Stimulated activated naive CD8-positive, alpha-beta T cell treated with anti-CD3 and anti-CD28 coated beads, Interleukin-15, amount 100 ng/mL, for 72 hours (primary cell): ENCODE results near the gene ZCCHC14.

Source experiments
- ATAC-seq: fragments of 150-1000 bp; cut with Tn5 transposase; 2 replicates; pipeline ENCODE4 v1.10.0; 2021; ENCODE audit warnings: mild to moderate bottlenecking, moderate library complexity
- DNase-seq, 2 donors: peaks; one replicate each; pipeline ENCODE4 v3.0.0; 2021 to 2022
- H3K27ac Mint-ChIP-seq, 2 donors: one replicate each; pipeline ENCODE4 v1.8.0; 2022; ENCODE audit warnings: mild to moderate bottlenecking in 2 of 2, mixed read lengths in 2 of 2, moderate library complexity in 2 of 2
- H3K27me3 Mint-ChIP-seq: one replicate; pipeline ENCODE4 v1.8.0; 2022; ENCODE audit warnings: mixed read lengths
- H3K4me1 Mint-ChIP-seq: one replicate; pipeline ENCODE4 v1.8.0; 2022; ENCODE audit warnings: mild to moderate bottlenecking, mixed read lengths
- H3K4me3 Mint-ChIP-seq, 2 donors: one replicate each; pipeline ENCODE4 v1.8.0; 2022; ENCODE audit warnings: mild to moderate bottlenecking in 2 of 2, mixed read lengths in 2 of 2, moderate library complexity in 1 of 2
- H3K9me3 Mint-ChIP-seq, 2 donors: one replicate each; pipeline ENCODE4 v1.8.0; 2022; ENCODE audit warnings: mixed read lengths in 2 of 2

The ZCCHC14 gene

DNA sequence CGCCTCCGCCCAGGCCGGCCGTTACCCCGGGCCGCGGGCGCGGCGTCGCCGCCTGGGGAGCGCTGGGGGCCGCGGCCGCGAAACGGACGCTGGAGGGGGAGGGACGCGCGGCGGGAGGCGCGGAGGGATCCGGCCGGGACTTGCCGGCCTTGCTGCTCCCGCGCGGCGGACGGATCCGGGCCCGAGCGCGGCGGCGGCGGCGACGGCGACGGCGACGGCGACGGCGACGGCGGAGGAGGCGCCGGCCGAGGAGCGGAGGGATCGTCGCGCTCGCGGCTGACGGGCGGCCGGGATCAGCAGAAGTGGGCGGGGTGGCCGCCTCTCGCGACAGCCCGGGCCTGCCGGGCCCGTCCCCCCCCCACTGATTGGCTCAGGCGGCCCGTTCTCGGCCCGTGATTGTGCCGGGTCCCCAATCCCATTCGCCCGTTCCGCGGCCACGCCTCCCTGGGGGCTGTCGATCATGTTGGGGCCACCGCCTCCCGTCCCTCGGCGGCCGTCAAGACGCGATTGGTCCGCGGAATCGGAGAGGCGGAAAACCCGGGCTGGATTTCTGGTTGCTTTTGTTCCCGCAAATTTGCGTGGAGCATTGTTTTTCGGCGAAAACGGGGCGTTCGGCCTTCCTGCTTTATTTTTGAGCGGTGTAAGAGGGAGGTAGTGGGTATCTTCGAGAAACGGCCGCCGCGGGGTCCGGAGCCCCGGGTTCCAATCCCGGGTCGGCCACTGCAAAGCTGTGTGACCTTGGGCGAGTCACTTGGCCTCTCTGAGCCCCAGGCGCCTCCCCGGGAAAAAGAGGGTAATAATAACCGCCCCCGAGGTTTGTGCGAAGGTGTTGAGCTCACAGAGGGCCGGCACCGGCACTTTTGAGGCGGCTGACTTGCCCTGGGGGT, at the start of gene ZCCHC14:
ZCCHC14 (minus strand) TSS at position 304 of the 887 bp plus-strand sequence. CDS start 786 bp downstream, outside the sequence.
- peaks cover 40% of the 10 kb centered on the region for H3K27me3 Mint-ChIP-seq
- peak within 1 kb of the TSS; percentile 91 to 97 for H3K4me3 Mint-ChIP-seq
- no peaks in the 10 kb centered on the region for H3K9me3 Mint-ChIP-seq
- DNase-seq (peak; percentile 99), ATAC-seq (peak; percentile 82)
- peaks cover 79% of the 10 kb centered on the region for H3K4me1 Mint-ChIP-seq
- H3K27ac Mint-ChIP-seq = peak within 1 kb of the TSS; percentile 57 to 74

DNA sequence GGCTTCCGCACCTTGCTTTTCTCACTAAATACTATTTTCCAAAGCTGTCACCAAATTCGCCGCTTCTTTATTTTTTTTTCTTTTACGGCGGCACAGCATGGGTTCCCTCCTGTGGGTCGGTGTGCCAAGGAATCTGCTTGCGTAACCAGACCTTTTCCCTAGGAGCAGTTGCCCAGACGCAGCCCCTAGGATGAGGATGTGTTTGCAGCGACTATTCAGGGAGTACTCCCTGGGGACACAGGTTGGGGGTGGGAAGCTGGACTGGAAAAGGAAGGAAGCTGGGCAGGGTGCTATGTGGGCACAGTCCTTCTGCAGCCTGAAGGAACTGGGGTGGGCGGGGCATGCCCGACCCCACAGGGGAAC, 49.0 kb upstream of the ZCCHC14 start:
- peaks cover 10% of the 10 kb centered on the region for H3K4me1 Mint-ChIP-seq
- ATAC-seq = no peak
- no peak for DNase-seq
- H3K4me3 Mint-ChIP-seq = no peak overlapping the region
- no peak overlapping the region for H3K27ac Mint-ChIP-seq
- peaks cover 50% of the 10 kb centered on the region for H3K27me3 Mint-ChIP-seq
- H3K9me3 Mint-ChIP-seq = peaks cover 9 to 13% of the 10 kb centered on the region in 2 donors

GRCh38 chr16:87541147-87541871, 48.5 kb upstream of the ZCCHC14 start:
- Mint-ChIP-seq H3K27me3 (peaks cover 47% of the 10 kb centered on the region), H3K27ac (no peak overlapping the region), H3K4me1 (peaks cover 10% of the 10 kb centered on the region), H3K9me3 (peaks cover 10 to 11% of the 10 kb centered on the region in 2 donors), H3K4me3 (no peak overlapping the region)
- ATAC-seq = no peak
- no peak for DNase-seq

DNA sequence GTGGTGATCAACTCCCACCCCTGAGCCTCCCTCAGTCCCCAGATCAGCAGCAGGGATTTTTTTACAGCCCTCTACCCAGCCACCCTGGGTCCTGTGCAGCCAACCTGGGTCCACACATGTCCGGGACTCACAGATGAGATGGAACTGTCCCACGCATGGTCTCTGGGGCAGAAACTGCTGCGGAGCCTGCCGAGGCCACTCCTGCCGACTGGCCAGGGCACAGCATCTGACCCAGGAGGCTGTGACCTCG, 48.0 kb upstream of the ZCCHC14 start:
- peaks cover 5 to 10% of the 10 kb centered on the region in 2 donors for H3K9me3 Mint-ChIP-seq
- DNase-seq = no peak
- H3K27me3 Mint-ChIP-seq = peaks cover 46% of the 10 kb centered on the region
- no peak for ATAC-seq
- no peak overlapping the region for H3K27ac Mint-ChIP-seq
- H3K4me1 Mint-ChIP-seq = peaks cover 10% of the 10 kb centered on the region
- H3K4me3 Mint-ChIP-seq = no peak overlapping the region

DNA sequence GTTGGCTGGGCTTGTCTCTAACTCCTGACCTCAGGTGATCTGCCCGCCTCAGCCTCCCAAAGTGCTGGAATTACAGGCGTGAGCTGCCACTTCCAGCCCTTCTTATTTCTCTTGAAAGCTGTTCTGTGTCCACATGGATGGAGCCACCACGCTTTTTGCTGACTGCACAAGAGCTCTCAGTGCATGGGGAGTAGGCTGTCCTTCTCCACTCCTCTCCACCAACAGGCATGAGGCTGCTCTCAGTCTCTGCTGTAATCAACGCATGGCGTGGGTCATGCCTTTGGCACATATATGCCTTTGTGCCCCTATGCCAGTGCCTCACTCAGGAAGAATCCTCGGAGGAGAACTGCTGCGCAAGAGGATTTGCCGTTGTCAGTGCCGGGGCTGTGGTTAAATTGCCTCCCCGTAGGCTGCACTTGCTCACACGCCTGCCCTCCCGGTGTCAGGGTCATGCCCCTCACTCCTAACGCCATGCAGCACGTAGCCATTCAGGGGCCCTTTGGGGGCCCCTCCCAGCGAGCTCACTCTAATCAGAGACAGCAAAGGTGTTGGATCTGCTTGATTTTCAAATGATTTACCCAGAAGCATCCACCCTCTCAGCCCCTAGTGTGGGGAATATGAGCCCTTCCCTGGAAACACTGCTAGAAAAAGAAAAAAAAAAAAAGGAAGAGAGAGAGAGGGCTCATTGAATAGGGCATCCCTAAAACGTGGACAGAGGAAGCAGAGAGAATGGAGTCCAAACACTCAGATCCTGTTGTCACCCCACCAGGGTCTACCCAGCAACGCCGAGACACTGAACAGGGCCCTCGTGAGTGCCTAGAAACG, 47.5 kb upstream of the ZCCHC14 start:
- Mint-ChIP-seq H3K4me3 (no peak overlapping the region), H3K27ac (no peak overlapping the region), H3K9me3 (peaks cover 0 to 8% of the 10 kb centered on the region in 2 donors), H3K4me1 (peaks cover 10% of the 10 kb centered on the region), H3K27me3 (peaks cover 44% of the 10 kb centered on the region)
- DNase-seq = no peak
- no peak for ATAC-seq

DNA sequence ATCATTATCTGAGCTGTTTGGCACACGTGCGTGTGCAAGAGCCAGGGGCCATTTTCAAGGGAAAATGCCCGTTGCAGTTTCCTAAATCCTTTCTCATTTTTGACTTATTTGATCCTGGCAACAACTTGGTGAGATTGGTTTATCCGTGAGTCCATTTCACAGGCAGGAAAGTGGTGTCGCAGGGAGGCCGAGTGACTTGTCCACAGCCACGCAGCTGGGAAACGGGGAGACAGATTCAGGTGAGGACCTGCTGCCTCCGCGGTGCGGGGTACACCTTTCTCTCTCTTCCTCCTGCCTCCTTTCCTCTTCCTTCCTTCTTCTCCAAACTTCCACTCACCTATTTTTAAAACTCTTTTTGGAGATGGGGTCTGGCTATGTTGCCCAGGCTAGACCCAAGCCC, 46.3 kb upstream of the ZCCHC14 start:
- ATAC-seq (no peak), DNase-seq (no peak)
- no peak overlapping the region for H3K27ac Mint-ChIP-seq
- H3K9me3 Mint-ChIP-seq = peaks cover 0 to 14% of the 10 kb centered on the region in 2 donors
- H3K27me3 Mint-ChIP-seq = peaks cover 38% of the 10 kb centered on the region
- H3K4me1 Mint-ChIP-seq = peaks cover 8% of the 10 kb centered on the region
- no peak overlapping the region for H3K4me3 Mint-ChIP-seq

DNA sequence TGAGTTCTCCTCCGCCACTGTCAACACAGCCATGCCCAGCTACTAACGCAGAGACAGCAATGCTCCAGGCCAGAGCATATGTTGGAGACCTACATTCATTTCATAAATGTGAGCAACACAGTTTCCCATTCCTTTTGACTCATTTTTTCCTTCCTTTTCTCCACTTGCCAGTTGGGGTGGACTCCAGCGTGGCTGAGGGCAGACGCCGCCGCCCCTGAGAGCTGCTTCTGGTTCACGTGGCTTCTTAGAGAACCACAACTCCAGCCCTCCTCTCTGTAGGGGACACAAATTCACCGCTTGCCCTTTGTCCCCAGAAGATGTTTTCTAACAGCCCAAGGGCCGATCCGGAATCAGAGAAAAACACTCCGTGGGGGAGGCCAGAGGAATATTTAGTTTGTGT, 45.8 kb upstream of the ZCCHC14 start:
- peak overlapping the region in 1 of 2 donors; percentile 88 for H3K27ac Mint-ChIP-seq
- peaks cover 3% of the 10 kb centered on the region for H3K4me1 Mint-ChIP-seq
- ATAC-seq (peak; percentile 70), DNase-seq (peak in 1 of 2 donors; percentile 30)
- H3K27me3 Mint-ChIP-seq = peaks cover 38% of the 10 kb centered on the region
- peak overlapping the region in 1 of 2 donors; percentile 63 for H3K4me3 Mint-ChIP-seq
- H3K9me3 Mint-ChIP-seq = peaks cover 0 to 14% of the 10 kb centered on the region in 2 donors

- Mint-ChIP-seq H3K9me3 (peaks cover 3 to 16% of the 10 kb centered on the region in 2 donors), H3K4me1 (no peaks in the 10 kb centered on the region), H3K4me3 (peak overlapping the region in 1 of 2 donors; percentile 63), H3K27me3 (peaks cover 38% of the 10 kb centered on the region), H3K27ac (peak overlapping the region in 1 of 2 donors; percentile 88)
- DNase-seq (no peak), ATAC-seq (peak; percentile 85)
Measured at GRCh38 chr16:87538160-87538559, 45.3 kb upstream of the ZCCHC14 start.

DNA sequence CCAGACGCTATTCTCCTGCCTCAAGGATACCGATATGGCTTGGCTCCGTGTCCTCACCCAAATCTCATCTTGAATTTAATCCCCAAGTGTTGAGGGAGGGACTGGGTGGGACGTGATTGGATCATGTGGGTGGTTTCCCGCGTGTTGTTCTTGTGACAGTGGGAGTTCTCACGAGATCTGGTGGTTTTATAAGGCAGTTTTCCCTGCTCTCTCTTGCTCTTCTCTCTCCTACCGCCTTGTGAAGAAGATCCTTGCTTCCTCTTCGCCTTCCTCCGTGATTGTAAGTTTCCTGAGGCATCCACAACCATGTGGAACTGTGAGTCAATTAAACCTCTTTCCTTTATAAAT, 43.9 kb upstream of the ZCCHC14 start:
- ATAC-seq = no peak
- H3K27me3 Mint-ChIP-seq = peaks cover 38% of the 10 kb centered on the region
- H3K4me1 Mint-ChIP-seq = no peaks in the 10 kb centered on the region
- peaks cover 10 to 25% of the 10 kb centered on the region in 2 donors for H3K9me3 Mint-ChIP-seq
- H3K27ac Mint-ChIP-seq = no peak overlapping the region
- DNase-seq = no peak
- H3K4me3 Mint-ChIP-seq = no peak overlapping the region

- Mint-ChIP-seq H3K4me1 (no peaks in the 10 kb centered on the region), H3K4me3 (no peak overlapping the region), H3K27ac (no peak overlapping the region), H3K27me3 (peaks cover 38% of the 10 kb centered on the region), H3K9me3 (peaks cover 10 to 25% of the 10 kb centered on the region in 2 donors)
- DNase-seq (no peak), ATAC-seq (no peak)
Measured at GRCh38 chr16:87535855-87536794, 43.3 kb upstream of the ZCCHC14 start.

DNA sequence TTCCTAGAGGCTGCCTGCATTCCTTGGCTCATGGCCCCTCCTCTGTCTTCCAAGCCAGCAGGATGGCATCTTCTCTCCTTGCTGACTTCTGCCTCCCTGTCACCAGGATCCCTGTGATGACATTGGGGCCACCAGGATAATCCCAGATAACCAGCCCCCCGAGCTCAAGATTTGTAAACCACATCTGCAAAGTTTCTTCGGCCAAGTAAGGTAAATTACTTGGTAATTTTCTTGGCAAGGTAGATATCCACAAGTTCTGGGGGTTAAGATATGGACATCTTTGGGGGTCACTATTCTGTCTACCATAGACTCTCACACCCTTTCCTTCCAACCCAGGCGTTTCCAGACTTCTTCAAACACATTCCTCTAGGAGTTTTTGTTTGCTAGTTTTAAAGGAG, 42.6 kb upstream of the ZCCHC14 start:
- ATAC-seq (no peak), DNase-seq (no peak)
- Mint-ChIP-seq H3K27me3 (peaks cover 33% of the 10 kb centered on the region), H3K9me3 (peaks cover 10 to 25% of the 10 kb centered on the region in 2 donors), H3K4me1 (no peaks in the 10 kb centered on the region), H3K4me3 (no peak overlapping the region), H3K27ac (no peak overlapping the region)

DNA sequence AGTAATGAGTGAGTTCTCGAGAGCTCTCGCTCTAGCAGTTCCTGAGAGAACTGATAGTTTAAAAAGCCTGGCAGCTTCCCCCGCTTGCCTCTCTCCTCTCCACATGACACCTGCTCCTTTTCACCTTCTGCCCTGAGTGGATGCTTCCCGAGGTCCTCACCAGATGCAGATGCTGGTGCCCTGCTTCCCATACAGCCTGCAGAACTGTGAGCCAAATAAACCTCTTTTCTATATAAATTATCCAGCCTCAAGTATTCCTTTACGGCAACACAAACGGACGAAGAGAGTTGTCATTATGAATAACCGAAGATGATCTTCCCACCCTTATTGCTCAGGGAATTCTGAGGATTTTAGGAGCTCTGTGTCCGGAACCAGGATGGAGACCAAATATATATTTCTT, 41.9 kb upstream of the ZCCHC14 start:
- Mint-ChIP-seq H3K9me3 (peaks cover 15 to 25% of the 10 kb centered on the region in 2 donors), H3K27ac (no peak overlapping the region), H3K27me3 (peaks cover 26% of the 10 kb centered on the region), H3K4me1 (no peaks in the 10 kb centered on the region), H3K4me3 (no peak overlapping the region)
- ATAC-seq (no peak), DNase-seq (no peak)

DNA sequence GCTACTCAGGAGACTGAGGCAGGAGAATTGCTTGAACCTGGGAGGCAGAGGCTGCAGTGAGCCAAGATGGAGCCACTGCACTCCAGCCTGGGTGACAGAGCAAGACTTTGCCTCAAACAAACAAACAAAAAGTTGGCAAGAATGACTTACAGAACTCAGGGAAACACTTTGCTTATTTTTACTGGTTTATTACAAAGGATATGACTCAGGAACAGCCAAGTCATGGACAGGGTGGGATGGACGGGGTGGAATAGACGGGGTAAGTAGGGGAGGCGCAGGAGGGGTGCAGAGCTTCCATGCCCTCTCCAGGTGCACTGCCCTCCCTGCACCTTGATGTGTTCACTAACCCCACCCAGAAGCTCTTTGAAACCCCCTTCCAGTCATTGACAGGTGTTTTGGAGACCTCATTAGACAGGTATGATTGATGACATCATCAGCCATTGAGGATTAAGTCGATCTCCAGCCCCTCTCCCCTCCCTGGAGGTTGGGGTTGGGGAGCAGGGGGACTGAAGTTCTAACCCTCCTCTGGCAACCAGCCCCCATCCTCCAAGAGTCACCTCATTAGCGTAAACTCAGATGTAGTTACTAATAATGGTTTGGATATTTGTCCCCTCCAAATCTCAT, 41.3 kb upstream of the ZCCHC14 start:
- Mint-ChIP-seq H3K27ac (no peak overlapping the region), H3K9me3 (peaks cover 22 to 31% of the 10 kb centered on the region in 2 donors), H3K27me3 (peaks cover 20% of the 10 kb centered on the region), H3K4me1 (no peaks in the 10 kb centered on the region), H3K4me3 (no peak overlapping the region)
- no peak for ATAC-seq
- no peak for DNase-seq

DNA sequence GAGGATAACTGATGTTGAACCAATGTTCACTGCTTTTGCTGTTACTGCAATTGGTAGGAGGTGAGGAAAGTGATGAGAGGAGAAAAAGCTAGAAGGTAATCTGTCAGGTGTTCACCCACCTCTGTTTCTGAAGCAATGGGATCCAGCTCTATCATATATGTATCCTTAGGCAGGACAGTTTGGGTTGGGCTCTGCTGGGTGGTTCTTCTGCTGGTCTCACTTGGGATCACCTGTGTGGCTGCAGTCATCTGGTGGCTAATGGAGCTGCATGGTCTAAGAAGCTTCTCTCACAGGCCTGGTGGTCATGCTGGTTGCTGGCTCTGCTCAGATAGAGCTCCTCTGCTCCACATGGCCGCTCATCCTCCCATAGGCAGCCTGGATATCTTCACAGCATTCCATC, 40.2 kb upstream of the ZCCHC14 start:
- Mint-ChIP-seq H3K27ac (no peak overlapping the region), H3K4me3 (no peak overlapping the region), H3K27me3 (peaks cover 14% of the 10 kb centered on the region), H3K9me3 (peaks cover 24 to 32% of the 10 kb centered on the region in 2 donors), H3K4me1 (no peaks in the 10 kb centered on the region)
- ATAC-seq (no peak), DNase-seq (no peak)
